Islet of Langerhans (tissue), 1 donor: ENCODE data around the gene POU2F2.

Source experiments
- FAIRE-seq: peaks from one replicate; lab custom pipeline; 2011; peaks lifted over from hg19 to GRCh38; lab: Jason Lieb, UNC

Gene POU2F2

DNA sequence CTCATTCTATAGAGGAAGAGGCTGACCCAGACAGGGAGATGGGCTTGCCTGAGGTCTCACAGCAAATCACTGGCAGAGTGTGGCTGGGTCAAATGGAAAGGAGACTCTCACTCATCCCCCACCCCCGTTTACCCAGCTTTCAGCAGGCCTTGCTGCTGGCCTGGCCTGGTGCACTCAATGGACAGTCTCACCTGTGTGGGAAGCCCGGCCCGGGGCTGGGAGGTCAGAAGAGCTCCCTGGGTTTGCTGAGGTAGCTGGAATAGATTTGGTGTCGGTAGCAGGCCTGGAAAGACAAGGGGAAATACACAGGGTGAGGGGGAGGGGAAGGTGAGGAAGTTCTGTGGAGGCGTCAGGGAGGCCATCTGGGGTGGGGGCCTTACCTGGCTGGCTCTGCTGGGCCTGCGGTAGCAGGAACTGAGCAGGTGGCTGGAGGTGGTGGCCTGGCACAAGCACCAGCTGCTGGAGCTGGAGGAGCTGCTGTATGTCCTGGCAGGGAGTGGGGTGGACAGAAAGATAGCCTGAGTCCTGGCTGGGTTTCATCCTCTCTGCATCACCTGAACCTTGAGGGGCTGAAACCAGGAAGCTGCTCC, 32.8 kb downstream of the POU2F2 start:
- no peak for FAIRE-seq

- FAIRE-seq, result no peak
Observed at GRCh38 chr19:42098781-42099180, 33.5 kb downstream of the POU2F2 start.

GRCh38 chr19:42097461-42097860, 34.8 kb downstream of the POU2F2 start:
- no peak for FAIRE-seq

GRCh38 chr19:42096255-42096837, 35.9 kb downstream of the POU2F2 start:
- FAIRE-seq, result no peak

DNA sequence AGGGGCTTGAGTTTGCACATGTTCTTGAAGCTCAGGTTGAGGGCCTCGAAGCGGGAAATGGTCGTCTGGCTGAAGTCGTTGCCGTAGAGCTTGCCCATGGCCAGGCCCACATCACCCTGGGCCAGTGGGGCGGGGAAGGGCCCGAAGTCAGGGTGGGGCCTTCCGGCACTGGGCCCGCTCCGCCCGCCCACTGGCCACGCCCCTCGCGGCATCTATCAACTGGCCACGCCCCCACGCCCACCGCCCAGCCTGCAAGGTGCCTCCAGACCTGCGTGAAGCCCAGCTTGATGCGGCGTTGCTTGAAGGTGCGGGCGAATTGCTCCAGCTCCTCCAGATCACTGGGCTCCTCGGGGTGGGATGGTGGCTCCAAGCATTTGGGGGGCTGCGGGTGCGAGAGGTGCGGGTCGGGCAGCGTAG, 36.4 kb downstream of the POU2F2 start:
- no peak for FAIRE-seq

GRCh38 chr19:42095142-42095813, 37.0 kb downstream of the POU2F2 start:
- no peak for FAIRE-seq

- no peak for FAIRE-seq
Observed at GRCh38 chr19:42093926-42094325, 38.3 kb downstream of the POU2F2 start.

GRCh38 chr19:42093505-42093904, 38.7 kb downstream of the POU2F2 start:
- FAIRE-seq, result no peak

DNA sequence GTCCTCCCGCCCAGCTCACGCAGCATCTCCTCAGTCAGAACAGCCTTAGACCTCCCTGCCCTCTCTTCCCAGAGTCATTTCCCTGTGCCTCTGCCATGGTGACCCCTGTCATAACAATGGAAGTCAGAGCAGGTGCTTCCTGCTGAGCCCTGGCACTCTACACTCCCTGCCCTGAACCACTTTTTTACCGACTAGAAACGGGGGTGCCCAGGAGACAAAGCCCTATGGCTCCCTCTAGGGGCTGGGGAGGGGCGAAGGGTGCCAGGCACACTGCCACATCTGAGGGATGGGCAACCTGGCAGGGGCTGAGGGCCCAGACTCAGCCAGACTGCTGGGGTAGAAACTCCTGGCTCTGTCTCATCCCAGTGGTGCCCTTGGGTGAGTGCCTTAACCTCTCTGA, 39.9 kb downstream of the POU2F2 start:
- no peak for FAIRE-seq

DNA sequence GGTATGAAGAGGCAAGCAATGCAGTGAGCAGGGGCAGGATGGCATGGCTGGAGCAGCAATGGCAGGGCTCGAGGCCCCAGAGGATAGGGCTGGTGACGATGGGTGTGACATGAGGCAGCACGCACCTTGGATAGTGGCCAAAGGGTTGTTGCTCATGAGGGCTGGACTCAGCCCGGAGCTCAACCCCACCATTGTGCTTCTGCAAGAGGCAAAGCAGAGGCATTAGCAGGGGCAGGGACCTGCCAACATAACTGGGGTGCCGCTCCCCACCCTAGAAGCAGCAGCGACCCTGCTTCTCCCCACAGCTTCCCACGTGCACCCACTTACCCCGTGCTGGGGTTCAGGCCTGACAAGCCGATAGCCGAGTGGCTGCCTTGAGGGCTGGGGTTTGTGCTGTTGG, 40.5 kb downstream of the POU2F2 start:
- no peak for FAIRE-seq

GRCh38 chr19:42091300-42091699, 40.9 kb downstream of the POU2F2 start:
- no peak for FAIRE-seq

GRCh38 chr19:42090672-42091071, 41.6 kb downstream of the POU2F2 start:
- FAIRE-seq, result no peak

DNA sequence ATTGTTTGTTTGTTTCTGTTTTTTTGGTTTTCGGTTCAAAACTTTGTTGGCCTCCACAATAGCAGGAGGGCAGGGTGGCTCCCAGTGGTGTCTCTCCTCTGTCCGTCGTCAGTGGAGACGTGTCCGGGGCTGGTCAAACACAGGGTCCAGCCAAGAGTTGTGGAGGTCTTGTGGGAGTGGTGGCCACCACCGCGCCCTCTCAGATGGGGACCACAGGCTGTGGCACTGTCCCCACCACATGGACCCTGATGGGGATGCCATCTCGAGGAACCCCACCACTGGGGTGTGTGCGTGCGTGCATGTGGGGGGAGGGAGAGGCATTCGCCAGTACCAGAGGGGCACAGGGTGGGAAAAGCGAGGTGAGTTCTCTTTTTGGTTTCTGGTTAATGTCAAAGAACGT, 42.5 kb downstream of the POU2F2 start:
- FAIRE-seq, result no peak

DNA sequence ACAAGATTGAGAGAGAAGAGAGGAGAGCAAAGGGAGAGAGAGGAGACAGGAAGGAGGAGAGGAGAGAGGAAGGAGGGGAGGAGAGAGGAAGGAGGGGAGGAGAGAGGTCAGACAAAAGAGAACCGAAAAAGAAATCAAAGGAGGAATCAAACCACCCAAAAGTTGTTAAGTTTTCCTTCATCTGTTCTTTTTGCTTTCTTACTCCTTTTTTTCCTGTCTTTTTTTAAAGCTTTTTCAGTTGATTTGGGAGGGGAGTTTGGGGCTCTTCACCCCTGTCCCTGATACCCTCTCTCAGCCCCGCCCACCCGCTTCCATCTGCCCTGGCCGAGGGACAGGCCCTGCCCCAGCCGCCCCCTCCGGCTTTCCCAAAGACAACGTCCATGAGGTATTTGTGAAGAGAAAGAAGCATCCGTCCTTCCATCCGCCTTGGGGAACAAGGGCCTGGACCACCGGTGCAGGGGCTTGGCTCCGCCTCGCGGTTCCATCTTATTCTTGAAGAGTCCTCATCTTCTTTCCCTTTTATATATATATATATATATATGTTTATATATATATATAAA, 43.0 kb downstream of the POU2F2 start:
- no peak for FAIRE-seq

DNA sequence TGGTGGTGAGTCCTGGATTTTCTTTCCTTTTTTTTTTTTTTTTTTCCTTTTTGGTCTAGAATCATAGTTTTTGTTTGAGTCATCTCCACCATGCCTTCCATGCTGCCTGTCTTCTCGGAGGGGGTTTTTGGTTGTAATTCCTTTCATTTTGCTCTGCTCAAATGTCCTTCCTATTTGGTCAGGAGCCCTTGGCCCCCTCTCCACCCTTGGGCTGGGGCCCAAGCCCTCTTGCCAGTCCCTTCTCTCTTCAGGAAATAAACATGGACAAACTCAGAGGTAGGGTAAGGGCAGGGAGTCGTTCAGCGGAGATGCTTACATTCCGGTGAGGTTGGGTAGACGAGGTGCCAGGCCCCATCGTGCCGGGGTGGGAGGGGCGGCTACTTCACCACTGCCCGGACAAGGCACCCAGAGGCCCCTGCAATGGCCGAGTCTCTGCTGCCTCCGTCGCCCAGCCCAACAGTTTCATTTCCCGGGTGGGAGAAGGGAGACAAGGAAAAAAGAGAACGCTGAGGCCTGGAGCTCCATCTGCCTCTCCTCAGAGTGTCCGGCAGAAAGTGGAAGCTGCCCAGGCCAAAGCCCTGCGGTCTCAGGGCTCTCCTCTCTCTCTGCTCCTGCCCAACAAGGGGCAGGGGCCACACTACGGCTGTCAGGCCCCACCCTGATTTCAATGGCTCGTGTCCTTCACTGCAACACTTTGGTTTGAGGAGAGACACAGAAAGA, 43.6 kb downstream of the POU2F2 start:
- FAIRE-seq, result no peak

GRCh38 chr19:42086770-42087550, 45.3 kb downstream of the POU2F2 start:
- FAIRE-seq, result no peak

DNA sequence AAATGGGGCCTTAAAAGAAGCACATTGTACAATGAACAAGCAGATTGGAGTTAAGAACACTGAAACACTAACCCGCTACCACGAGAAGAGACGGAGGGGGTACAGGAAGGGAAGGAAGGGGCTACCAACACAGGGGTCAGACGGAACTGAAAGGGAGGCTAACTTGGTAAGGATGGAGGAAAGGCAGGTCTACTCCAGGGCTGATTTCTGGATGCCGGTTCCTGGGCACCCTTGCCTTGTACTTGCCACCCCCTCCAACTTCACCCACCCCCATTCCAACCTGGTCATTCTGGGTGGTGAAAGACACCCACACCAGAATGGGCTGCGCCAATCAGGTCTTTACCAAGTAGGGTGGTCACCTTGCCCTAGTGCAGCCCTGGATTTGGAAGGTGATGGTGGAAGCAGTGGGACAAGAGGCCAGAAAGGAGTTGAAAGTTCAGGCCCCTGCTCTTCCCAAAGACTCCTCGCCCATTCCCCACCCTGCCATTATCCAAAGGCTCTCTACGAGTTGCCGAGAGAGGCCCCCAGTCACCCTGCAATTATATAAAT, 46.0 kb downstream of the POU2F2 start:
- no peak for FAIRE-seq

DNA sequence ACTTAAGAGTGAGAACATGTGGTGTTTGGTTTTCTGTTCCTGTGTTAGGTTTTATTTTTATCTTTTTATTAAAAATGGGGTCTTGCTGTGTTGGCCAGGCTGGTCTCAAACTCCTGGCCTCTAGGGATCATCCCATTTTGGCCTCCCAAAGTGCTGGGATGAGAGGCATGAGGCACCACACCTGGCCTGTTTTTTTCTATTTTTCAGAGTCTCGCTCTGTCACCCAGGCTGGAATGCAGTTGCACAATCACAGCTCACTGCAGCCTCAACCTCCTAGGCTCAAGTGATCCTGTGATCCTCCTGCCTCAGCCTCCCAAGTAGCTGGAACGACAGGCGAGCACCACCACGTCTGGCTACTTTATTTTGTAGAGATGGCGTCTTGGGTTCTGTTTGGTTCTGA, 48.7 kb downstream of the POU2F2 start:
- no peak for FAIRE-seq

DNA sequence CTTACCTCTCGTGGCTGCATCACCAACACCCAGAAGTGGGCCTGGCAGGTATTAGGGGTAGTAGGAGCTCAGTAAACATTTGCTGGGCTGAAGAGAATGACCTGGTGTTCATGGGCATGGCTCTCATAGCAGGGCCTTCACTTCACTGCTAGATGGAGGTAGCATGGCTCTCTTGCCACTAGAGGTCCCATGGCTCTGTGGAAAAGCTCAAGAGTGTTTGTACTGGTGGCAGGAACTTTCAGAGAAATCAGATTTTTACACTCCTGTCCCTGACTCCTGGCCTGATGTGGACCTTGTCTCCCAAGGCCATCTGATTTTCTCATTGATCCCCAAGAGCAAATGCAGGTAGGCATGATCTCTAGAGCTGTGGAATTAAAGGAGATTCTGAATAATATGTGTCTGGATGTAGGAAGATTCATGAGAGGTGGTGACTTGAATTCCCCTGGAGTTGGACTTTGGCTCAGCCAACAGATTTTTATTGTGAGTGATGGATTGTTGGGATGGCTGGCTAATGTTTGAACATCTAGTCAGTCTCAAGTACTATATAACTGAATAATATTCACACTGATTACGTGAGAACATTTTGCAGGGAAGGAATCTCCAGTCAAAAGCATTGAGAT, 50.6 kb downstream of the POU2F2 start:
- FAIRE-seq, result no peak

GRCh38 chr19:42080764-42081375, 51.4 kb downstream of the POU2F2 start:
- FAIRE-seq, result no peak
